GM12873 (cell line): ENCODE measurements around the gene COG1.

Source experiments
- TF ChIP-seq, protein P1 (sequence below): IDR thresholded peaks from 2 replicates; pipeline ENCODE4 v1.5.1; 2012; ENCODE audit warnings: low read depth, mild to moderate bottlenecking, moderate library complexity, low read length, control low read depth; ENCODE audit not compliant: insufficient read depth; ENCODE audit errors: missing control alignments

Gene COG1

DNA sequence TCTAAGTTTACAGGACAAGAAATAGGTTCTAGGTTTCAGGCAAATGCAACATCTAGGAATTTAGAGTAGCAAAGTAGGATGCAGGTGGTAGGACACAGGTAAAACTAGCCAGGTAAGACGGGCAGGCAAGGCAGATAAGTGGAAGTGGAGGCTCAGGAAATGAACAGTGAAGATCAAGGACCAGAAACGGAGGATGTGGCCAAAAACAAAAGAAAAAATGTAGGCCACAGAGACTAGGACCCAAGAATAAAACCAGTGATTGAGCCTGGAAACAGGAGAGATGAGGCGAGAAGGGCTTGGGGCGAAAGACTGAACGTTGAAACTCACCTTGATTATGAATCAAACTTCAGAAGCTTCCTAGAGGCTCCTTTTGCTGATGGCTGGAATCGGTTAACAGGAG lies 44.9 kb downstream of the COG1 start:
- TF ChIP-seq, protein P1, sequence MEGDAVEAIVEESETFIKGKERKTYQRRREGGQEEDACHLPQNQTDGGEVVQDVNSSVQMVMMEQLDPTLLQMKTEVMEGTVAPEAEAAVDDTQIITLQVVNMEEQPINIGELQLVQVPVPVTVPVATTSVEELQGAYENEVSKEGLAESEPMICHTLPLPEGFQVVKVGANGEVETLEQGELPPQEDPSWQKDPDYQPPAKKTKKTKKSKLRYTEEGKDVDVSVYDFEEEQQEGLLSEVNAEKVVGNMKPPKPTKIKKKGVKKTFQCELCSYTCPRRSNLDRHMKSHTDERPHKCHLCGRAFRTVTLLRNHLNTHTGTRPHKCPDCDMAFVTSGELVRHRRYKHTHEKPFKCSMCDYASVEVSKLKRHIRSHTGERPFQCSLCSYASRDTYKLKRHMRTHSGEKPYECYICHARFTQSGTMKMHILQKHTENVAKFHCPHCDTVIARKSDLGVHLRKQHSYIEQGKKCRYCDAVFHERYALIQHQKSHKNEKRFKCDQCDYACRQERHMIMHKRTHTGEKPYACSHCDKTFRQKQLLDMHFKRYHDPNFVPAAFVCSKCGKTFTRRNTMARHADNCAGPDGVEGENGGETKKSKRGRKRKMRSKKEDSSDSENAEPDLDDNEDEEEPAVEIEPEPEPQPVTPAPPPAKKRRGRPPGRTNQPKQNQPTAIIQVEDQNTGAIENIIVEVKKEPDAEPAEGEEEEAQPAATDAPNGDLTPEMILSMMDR = no peak

DNA sequence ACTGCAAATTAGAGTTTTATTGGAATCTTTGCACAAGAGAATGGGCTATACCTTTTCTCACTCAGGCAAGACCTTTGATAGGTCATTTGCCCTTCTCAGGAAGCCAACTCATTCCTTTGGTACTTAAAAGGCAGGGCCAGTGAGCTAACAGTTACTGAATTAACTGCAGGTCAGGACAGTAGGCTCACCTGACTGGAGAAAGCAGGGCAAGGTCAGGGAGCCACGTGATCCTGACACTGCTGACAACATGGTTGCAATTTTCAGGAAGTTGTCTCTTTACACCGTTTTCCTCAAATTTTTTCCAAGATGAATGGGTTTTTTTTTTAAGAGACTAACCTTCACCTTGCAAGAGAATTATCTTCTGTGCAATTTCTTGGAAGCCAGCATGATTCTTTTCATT lies 47.7 kb downstream of the COG1 start:
- TF ChIP-seq, protein P1 = no peak

DNA sequence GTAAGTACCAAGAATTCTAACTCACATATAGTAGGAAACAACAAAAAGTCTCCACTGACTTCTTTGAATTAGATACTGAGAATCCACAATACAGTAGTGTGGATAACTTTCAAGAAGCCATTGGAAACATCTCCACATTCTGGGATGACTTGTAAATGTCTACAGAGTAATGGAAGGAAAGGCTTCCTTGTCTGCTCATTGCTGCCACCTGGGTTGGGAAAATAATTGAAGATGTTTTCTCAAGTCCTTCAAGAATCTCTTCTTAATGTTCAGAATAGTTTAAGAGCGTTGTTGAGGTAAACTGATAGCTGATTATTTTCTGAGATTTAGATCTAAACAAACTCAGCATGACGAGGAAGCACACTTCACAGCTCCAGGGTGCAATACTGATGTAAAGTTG lies 54.9 kb downstream of the COG1 start:
- TF ChIP-seq, protein P1 = no peak

DNA sequence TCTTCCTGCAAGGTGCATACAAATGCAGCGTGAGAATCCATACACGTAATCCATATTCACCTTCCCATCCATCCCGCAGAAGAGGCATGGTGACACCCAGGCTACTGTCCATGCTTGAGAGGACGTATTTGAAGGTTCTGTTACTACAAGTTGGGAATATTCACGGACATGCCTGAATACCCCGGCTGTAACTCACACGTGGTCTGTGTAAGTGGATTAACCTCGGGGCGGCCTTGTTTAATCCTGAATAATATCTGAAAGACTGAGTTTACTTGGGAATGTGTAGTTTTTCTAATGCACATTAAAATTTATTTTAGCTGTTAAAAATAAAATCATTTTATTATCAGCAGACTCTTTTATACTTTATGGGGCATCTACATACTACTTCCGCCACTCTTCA lies 55.7 kb downstream of the COG1 start:
- TF ChIP-seq, protein P1 = no peak

DNA sequence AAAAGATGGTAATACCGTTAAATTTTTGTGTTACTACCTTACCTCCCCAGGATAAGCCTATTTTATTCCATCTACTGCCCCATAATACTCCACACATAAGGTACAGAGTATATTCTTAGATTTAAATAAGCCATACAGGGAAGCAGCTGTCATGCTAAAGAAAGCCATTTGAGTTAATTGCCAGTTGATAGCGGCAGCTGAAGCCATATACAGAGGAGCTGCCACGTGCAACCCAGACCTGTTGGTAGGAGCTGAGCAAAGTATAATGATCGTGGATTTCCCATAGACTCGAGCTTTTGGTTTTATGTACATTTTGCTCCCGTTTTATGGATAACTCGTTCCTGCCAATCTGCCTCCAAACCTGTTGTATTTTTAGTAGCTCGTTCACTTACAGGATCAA lies 56.8 kb downstream of the COG1 start:
- TF ChIP-seq, protein P1 = no peak

DNA sequence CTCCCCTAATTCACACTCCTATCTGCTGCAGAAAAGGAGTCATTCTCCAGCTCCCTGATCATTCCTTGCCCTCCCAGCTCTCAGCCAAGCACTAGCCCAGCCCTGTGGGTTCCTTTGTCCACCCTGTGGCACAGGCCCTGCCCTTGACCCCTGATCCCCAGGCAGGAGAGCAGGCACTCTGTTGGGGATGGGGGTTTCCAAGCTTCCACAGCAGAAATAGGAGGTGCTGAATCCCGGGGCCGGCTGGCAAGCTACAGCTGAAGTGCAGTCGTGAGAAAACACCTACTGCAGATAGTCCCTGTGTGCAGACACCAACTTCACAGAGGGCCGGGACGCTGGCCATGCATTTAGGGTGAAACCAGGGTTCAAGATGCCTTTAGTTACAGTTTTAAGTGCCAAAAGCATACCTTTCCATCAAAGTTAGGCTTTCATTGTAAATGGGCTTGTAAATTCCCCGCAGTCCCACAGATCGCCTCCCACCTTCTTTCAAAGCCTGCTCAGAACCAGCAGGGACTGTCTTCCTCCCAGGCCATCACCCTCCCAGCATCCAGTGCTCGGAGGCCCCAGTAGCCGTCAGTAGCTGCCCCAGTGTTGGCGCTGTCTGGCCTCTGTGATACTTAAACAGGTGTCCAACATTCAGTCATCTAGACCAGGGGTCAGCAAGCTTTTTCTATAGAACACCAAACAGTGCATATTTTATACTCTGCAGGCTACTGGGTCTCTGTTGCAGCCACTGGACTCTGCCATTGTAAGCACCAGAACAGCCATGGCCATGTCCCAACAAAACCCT lies 58.2 kb downstream of the COG1 start:
- TF ChIP-seq, protein P1 = no peak

DNA sequence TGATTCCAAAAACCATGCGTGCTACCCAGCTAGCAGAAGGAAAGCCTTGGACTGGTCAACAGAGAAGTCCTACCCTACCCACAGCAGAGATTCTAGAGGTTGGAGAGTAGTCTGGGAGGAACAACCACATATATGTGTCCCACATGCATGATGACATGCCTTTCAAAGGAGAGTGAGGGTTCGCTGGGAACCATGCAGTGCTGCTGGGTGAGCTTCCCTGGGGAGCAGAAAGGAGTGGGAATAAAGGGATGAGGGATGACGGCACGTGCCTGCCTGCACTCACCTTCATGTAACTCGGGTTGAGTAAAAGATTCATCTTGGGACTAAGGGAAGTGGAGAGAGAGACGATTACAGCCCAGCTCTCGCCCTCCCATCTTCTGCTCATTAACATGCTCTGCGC lies 59.0 kb downstream of the COG1 start:
- TF ChIP-seq, protein P1 = no peak
